LNCAP (cell line): ENCODE measurements around the gene DDC.

ENCODE experiments used
- CTCF ChIP-seq: fragments of 450-650 bp; IDR thresholded peaks from 2 replicates; pipeline ENCODE4 v1.5.1; 2017; ENCODE audit warnings: mild to moderate bottlenecking

DDC gene

DNA sequence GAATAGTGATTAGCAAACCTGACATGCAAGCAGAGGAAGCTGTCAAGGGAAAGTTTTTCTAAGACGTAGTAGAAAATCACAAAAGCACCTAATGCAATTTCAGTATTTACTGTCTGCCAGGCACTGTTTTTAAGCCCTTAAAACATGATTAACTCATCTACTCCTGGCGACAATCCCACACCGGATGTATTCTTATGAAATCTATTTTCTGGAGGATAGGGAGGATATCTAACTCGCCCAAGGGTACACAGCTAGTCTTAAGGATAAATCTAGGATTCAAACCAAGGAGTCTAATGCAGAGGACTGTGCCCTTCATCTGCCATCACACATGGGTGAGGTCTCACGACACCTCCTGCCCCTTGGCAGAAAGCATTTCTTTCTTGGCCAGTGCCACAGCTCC lies 67.2 kb downstream of the DDC start:
- no peak for TF ChIP-seq CTCF

DNA sequence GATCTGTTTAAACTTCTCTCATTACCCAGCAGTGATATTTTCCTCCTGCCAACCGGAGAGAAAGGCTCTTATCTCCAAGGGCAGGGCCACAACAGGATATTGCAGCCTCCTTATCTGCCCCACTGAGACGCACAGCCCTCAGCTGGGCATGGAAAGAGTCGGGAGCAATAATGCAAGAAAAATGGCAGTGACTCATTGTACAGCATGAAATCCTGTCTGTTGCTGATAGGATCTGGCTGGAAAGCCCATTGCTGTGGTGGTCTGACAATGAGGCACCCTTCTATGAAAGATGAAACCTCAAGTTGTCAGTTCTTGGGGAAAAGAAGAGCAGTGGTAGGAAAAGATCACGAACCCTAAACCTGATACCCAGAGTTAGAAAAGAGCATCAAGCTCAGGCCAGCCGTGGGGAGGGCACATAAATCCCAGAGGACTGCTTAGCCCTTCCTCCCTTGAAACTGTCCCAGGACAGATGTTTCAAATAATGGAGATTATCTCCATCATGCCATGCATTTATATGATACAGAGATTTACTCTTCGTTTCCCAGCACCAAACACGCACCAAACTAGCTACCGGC lies 68.0 kb downstream of the DDC start:
- TF ChIP-seq CTCF = no peak

DNA sequence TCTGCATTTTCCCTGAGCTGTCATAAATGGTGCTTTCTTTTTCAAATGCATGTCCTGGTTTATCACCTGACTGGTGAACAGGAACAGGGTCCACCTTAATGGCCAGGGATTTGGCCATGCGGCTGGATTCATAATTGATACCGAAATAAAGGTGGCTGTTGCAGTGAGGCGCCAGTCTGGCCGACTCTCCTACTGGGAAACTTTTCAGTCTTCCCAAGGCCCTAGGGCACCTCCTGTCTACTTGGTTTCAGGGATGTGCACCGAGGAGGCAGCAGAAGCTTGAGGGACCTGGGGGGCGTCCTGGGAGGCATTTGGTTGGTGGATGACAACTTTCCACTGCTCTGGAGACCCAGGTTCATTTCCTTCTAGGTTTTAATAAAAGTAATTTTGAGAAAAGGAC lies 68.6 kb downstream of the DDC start:
- TF ChIP-seq CTCF = no peak

- TF ChIP-seq CTCF = no peak
Observed at GRCh38 chr7:50495746-50496145, 69.5 kb downstream of the DDC start.

GRCh38 chr7:50492770-50493519 lies 72.3 kb downstream of the DDC start:
- TF ChIP-seq CTCF = no peak

DNA sequence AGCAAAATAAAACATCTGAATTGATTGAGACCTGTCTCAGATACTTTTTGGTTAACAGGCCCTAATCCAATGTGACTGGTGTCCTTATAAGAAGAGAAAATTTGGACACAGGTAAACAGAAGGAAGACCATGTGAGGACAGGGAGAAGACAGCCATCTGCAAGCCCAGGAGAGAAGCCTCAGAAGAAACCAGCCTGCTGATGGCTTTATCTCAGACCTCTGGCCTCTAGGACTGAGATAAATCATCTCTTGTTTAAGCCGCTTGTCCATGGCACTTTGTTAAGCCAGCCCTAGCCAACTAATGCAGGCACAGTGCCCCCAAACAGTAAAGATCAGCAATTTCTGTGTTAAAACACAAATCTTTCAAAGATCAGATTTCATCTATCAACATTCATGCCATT lies 73.3 kb downstream of the DDC start:
- no peak for TF ChIP-seq CTCF

GRCh38 chr7:50491209-50491608 lies 74.0 kb downstream of the DDC start:
- no peak for TF ChIP-seq CTCF

DNA sequence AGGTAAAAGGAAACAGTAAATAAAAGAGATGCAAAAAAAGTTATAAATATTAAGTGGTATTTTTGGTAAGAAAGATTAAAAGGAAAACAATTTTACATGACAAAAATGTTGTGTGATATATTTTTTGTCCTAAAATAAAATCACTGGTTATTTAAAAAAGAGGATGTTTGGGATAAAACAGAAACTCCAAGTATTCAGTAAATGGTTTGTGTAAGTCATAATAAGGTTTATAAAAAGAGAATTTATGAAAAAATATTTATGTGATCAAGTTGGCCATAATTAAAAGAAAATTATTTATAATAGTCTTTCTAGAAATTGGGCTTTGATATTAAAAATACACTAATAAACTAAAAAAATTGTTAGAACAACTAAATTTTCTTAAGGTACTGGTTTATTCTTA lies 76.8 kb downstream of the DDC start:
- no peak for TF ChIP-seq CTCF
